BLaER1 (cell line): Measurements from ENCODE around the gene ATXN2L.
"Not testable (repeated sequence)": the region's sequence is repeated elsewhere in the genome, so short reads cannot be mapped to it uniquely, and the experiment has no call there.

Experiments
- H3K27ac ChIP-seq: shearing (Covaris generic); formaldehyde crosslinking; 2 replicates; pipeline ENCODE4 v1.8.1; 2022
- H3K27me3 ChIP-seq: shearing (Covaris generic); formaldehyde crosslinking; 2 replicates; pipeline ENCODE4 v1.8.1; 2022
- H3K36me3 ChIP-seq: shearing (Covaris generic); formaldehyde crosslinking; 2 replicates; pipeline ENCODE4 v1.8.1; 2022
- H3K4me1 ChIP-seq: shearing (Covaris generic); formaldehyde crosslinking; 2 replicates; pipeline ENCODE4 v1.8.1; 2022
- H3K4me2 ChIP-seq: shearing (Covaris generic); formaldehyde crosslinking; 2 replicates; pipeline ENCODE4 v1.8.1; 2022
- H3K4me3 ChIP-seq: shearing (Covaris generic); formaldehyde crosslinking; 2 replicates; pipeline ENCODE4 v1.8.1; 2022
- H3K9ac ChIP-seq: shearing (Covaris generic); formaldehyde crosslinking; 2 replicates; pipeline ENCODE4 v1.8.1; 2022
- H3K9me3 ChIP-seq: shearing (Covaris generic); formaldehyde crosslinking; 2 replicates; pipeline ENCODE4 v1.8.1; 2022
- H4K20me1 ChIP-seq: shearing (Covaris generic); formaldehyde crosslinking; 2 replicates; pipeline ENCODE4 v1.8.1; 2022
- Cebpa-rat ChIP-seq: shearing (Covaris generic); IDR thresholded peaks from 2 replicates; pipeline ENCODE4 v1.8.1; 2022

Gene ATXN2L, protein sequence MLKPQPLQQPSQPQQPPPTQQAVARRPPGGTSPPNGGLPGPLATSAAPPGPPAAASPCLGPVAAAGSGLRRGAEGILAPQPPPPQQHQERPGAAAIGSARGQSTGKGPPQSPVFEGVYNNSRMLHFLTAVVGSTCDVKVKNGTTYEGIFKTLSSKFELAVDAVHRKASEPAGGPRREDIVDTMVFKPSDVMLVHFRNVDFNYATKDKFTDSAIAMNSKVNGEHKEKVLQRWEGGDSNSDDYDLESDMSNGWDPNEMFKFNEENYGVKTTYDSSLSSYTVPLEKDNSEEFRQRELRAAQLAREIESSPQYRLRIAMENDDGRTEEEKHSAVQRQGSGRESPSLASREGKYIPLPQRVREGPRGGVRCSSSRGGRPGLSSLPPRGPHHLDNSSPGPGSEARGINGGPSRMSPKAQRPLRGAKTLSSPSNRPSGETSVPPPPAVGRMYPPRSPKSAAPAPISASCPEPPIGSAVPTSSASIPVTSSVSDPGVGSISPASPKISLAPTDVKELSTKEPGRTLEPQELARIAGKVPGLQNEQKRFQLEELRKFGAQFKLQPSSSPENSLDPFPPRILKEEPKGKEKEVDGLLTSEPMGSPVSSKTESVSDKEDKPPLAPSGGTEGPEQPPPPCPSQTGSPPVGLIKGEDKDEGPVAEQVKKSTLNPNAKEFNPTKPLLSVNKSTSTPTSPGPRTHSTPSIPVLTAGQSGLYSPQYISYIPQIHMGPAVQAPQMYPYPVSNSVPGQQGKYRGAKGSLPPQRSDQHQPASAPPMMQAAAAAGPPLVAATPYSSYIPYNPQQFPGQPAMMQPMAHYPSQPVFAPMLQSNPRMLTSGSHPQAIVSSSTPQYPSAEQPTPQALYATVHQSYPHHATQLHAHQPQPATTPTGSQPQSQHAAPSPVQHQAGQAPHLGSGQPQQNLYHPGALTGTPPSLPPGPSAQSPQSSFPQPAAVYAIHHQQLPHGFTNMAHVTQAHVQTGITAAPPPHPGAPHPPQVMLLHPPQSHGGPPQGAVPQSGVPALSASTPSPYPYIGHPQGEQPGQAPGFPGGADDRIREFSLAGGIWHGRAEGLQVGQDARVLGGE

DNA sequence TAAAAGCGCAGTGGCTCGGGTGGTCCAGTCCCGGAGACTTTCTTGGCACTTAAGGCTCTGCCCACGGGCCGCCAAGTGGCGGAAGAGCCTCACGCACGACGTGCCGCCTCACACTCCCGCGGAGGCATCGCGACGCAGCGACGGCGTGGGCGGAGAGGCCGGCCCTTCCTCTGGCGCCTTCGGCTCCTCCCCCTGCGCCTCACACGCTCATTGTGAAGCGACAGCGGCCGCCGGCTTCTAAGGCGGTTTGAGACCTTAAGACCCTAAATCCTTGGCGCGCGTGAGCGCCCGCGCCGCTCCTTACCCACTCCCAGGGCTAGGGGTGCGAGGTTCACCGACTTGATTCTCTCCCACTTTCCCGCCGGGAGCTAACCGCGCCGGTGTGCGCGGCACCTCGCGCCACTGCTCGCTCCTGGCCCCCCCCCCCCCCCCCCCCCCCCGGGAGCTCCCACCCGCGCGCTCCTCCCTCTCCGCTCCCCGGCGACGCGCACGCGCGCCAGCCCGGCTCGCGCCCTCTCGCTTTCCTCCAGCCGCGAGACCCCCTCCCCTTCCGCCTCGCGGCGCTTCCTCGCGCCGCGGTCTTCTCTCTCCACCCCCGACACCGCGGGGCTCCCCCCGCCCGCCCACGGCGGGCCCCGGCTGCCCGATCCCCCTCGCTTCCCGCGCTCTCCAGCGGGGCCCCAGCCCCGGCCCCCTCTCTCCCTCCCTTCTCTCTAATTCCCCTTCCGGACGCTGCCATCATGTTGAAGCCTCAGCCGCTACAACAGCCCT is at the start of gene ATXN2L:
Gene ATXN2L (plus strand): TSS at position 480 of the 771 bp plus-strand sequence. CDS start 261 bp downstream, at position 741.
- peaks cover 46% of the 10 kb centered on the region for H3K36me3 ChIP-seq
- peak within 1 kb of the TSS; percentile 100 for H3K4me3 ChIP-seq
- H3K9me3 ChIP-seq, result no peaks in the 10 kb centered on the region
- H3K27ac ChIP-seq, result peak within 1 kb of the TSS; percentile 100
- H3K9ac ChIP-seq, result peak within 1 kb of the TSS; percentile 100
- no peaks in the 10 kb centered on the region for H3K27me3 ChIP-seq
- peaks cover 25% of the 10 kb centered on the region for H3K4me1 ChIP-seq
- peak within 1 kb of the TSS; percentile 93 for H3K4me2 ChIP-seq
- TF ChIP-seq Cebpa-rat, result no peak
- H4K20me1 ChIP-seq, result peaks cover 35% of the 10 kb centered on the region

DNA sequence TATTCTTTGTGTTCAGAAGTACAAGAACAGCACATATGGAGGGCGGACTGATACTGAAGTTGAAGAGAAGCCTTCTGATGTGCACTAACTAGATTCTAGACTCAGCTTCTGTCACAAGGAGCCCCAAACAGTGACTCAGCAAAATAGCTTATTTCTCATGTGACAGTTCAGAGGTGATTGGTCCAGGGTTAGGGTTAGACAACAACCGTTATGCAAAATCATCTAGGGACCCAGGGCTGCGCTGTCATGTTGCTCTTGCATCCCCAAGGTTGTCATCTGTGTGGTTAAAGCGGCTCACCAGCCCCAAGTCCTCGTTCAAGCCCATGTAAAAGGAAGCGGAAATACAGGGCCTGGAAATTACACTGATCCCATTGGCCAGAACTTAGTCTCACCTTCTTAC is 41.1 kb upstream of the ATXN2L start:
- H3K4me3 ChIP-seq, H3K4me2 ChIP-seq, H3K27ac ChIP-seq, H3K36me3 ChIP-seq, H3K9me3 ChIP-seq, H3K27me3 ChIP-seq, H3K9ac ChIP-seq, H4K20me1 ChIP-seq, H3K4me1 ChIP-seq: not testable (repeated sequence)

DNA sequence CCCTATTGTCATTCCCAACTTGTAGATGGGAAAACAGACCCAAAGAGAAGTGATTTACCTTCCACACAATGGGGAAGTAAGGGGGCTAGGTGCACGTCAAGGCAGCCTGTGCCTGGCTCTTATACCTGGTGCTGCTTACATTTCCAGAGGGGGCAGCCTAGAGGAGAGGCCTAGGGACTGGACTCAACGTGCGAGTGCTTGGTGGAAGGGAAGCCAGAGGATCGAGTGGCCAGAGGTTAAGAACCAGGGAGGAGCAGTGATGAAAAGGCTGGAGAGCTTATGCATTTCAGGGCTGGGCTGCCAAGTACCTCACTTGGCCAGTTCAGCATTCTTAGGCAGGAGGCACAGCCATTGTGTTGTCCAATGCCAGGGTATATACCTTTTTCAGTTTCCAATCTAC is 40.4 kb upstream of the ATXN2L start:
- not testable (repeated sequence) for H3K9ac ChIP-seq, H3K4me1 ChIP-seq, H3K27ac ChIP-seq, H4K20me1 ChIP-seq, H3K36me3 ChIP-seq, H3K27me3 ChIP-seq, H3K9me3 ChIP-seq, H3K4me3 ChIP-seq, H3K4me2 ChIP-seq

DNA sequence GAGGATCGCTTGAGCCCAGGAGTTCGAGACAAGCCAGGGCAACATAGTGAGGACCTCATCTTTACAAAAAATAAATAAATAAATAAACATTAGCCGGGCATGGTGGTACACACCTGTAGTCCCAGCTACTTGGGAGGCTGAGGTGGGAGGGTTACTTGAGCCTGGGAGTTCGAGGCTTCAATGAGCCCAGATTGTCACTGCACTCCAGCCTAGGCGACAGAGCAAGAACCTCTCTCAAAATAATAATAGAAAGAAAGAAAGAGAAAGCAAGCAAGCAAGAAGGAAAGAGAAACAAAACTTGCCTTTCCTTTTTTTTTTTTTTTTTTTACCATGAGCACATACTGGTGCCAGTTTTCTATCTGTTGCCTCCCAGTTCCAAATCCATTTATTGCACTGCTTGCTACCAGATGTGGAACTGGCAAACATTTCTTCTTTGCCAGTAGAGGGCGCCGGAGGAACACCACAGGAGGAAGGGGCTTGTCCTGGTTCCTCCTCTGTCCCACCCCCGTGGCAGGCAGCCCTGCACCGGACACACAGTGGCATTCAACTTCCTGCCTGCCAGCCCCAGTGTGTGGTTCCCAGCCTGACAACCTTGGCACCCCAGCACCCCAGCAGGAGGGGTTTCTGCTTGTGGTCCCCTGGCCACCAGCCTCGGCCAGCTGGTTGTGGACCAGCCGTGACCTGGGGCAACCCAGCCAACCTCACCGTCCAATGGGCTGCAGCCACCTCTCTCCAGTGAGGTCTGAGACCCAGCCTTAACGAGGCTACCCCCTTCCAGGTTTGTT is 20.4 kb upstream of the ATXN2L start:
- not testable (repeated sequence) for H3K27ac ChIP-seq, H3K9ac ChIP-seq, H4K20me1 ChIP-seq, H3K4me1 ChIP-seq, H3K9me3 ChIP-seq, H3K36me3 ChIP-seq, H3K27me3 ChIP-seq, H3K4me2 ChIP-seq, H3K4me3 ChIP-seq

DNA sequence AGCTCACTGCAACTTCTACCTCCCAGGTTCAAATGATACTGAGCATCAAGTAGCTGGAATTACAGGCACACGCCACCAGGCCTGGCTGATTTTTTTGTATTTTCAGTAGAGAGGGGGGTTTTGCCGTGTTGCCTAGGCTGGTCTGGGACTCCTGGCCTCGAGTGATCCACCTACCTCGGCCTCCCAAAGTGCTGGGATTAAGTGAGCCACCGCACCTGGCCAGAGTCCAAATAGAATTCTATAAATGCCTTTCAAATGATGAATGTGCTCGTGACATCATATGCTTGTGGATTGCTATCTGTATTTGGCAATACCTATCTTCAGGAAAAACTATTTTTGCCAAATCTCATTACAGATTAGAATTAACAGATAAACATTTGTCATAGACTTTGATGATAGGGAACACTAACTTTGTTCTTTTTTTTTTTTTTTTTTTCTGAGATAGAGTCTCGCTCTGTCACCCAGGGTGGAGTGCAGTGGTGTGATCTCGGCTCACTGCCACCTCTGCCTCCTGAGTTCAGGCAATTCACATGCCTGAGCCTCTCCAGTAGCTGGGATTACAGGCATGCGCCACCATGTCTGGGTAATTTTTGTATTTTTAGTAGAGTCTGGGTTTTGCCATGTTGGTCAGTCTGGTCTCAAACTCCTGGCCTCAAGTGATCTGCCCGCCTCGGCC is 15.2 kb upstream of the ATXN2L start:
- H3K9me3 ChIP-seq, H3K4me2 ChIP-seq, H3K4me1 ChIP-seq, H4K20me1 ChIP-seq, H3K36me3 ChIP-seq, H3K9ac ChIP-seq, H3K27me3 ChIP-seq, H3K27ac ChIP-seq, H3K4me3 ChIP-seq: not testable (repeated sequence)

DNA sequence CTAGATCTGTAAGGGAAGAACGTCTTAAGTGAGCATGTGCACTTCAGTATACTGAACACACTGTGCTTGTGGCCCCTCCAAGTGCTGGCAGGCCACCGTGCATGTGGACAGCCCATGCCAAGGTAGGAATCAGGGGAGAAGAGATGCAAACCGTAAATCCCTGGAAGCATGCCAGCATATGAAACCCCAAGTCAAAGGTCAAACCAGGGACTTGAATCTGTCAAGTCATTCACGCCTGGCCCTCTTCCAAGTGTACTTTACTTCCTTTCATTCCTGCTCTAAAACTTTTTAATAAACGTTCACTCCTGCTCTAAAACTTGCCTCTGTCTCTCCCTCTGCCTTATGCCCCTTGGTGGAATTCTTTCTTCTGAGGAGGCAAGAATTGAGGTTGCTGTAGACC is 2.8 kb upstream of the ATXN2L start:
- no peak overlapping the region for H3K9ac ChIP-seq
- no peak overlapping the region for H3K4me2 ChIP-seq
- no peak overlapping the region for H3K27ac ChIP-seq
- H3K36me3 ChIP-seq, result peaks cover 19% of the 10 kb centered on the region
- no peak overlapping the region for H3K4me3 ChIP-seq
- H3K4me1 ChIP-seq, result peaks cover 12% of the 10 kb centered on the region
- no peaks in the 10 kb centered on the region for H3K9me3 ChIP-seq
- TF ChIP-seq Cebpa-rat, result no peak
- H3K27me3 ChIP-seq, result no peaks in the 10 kb centered on the region
- H4K20me1 ChIP-seq, result peaks cover 8% of the 10 kb centered on the region

DNA sequence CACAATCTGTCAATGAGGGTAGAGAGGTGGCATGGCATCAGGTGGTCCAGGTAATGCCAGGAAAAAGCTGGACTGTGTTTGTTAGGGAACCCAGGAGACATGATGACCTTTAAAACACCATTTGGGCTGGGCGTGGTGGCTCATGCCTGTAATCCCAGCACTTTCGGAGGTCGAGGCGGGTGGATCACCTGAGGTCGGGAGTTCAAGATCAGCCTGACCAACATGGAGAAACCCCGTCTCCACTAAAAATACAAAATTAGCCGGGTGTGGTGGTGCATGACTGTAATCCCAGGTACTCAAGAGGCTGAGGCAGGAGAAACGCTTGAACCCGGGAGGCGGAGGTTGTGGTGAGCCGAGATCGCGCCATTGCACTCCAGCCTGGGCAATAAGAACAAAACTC is 2.3 kb upstream of the ATXN2L start:
- not testable (repeated sequence) for H3K9ac ChIP-seq, H3K9me3 ChIP-seq, H3K4me3 ChIP-seq, H3K27me3 ChIP-seq, H3K4me2 ChIP-seq, H3K27ac ChIP-seq
- Histone ChIP-seq H4K20me1 (peaks cover 13% of the 10 kb centered on the region), H3K4me1 (peaks cover 18% of the 10 kb centered on the region), H3K36me3 (peaks cover 24% of the 10 kb centered on the region)

DNA sequence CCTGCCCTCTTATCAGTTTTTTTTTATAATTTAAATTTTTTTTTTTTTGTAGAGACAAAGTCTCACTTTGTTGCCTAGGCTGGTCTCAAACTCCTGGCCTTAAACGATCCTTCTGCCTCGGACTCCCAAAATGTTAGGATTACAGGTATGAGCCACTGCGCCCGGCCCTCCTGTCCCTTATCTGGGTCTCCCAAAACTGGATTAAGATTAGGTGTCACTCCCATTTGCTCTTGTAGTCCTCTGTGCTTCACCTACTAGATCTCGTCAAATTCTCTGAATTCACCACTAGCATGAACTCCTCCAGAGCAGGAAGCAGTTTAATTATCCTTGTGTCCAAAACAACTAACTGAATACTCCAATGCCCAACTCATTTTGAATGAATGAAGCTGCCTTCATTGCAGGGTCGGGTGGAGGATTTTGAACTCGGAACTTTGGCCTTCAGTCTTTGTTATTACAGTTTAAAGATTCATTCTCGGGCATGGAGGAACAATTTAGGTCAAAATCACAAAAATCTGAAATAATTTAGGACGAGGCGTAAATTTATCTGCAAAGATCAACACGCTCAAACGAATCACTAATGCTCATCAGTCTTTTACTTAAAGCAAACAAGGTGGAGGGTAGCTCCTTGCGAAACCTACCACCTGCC is 802 bp upstream of the ATXN2L start:
- H3K4me2 ChIP-seq, result peak overlapping the region; percentile 93
- peak overlapping the region; percentile 100 for H3K4me3 ChIP-seq
- peak overlapping the region; percentile 100 for H3K9ac ChIP-seq
- H3K9me3 ChIP-seq, result no peaks in the 10 kb centered on the region
- H3K36me3 ChIP-seq, result peaks cover 39% of the 10 kb centered on the region
- peak overlapping the region; percentile 100 for H3K27ac ChIP-seq
- TF ChIP-seq Cebpa-rat, result no peak
- peaks cover 28% of the 10 kb centered on the region for H4K20me1 ChIP-seq
- H3K27me3 ChIP-seq, result no peaks in the 10 kb centered on the region
- H3K4me1 ChIP-seq, result peaks cover 25% of the 10 kb centered on the region
